HG03558 (cell line): ENCODE results near the gene LACRT.
"Not testable (repeated sequence)": the region's sequence is repeated elsewhere in the genome, so short reads cannot be mapped to it uniquely, and the experiment has no call there.

Experiments
- ATAC-seq: cut with Tn5 transposase; IDR thresholded peaks from one replicate; pipeline ENCODE4 v1.9.1; 2021; ENCODE audit warnings: moderate number of reproducible peaks; ENCODE audit not compliant: unreplicated experiment; ENCODE audit errors: extremely low read depth

LACRT gene

GRCh38 chr12:54641089-54641488 is 6.4 kb upstream of the LACRT start:
- no peak for ATAC-seq

GRCh38 chr12:54639112-54639511 is 4.4 kb upstream of the LACRT start:
- not testable (repeated sequence) for ATAC-seq

GRCh38 chr12:54631988-54632728 is 2.5 kb downstream of the LACRT start:
- no peak for ATAC-seq

GRCh38 chr12:54631551-54631950 is 3.1 kb downstream of the LACRT start:
- ATAC-seq: no peak

- ATAC-seq: no peak
Observed at GRCh38 chr12:54629925-54630324, 4.8 kb downstream of the LACRT start.

GRCh38 chr12:54628186-54628846 is 6.4 kb downstream of the LACRT start:
- ATAC-seq: no peak

- ATAC-seq: no peak
Observed at GRCh38 chr12:54627304-54627703, 7.4 kb downstream of the LACRT start.

- no peak for ATAC-seq
Observed at GRCh38 chr12:54625598-54625997, 9.1 kb downstream of the LACRT start.

GRCh38 chr12:54624315-54625279 is 10.1 kb downstream of the LACRT start:
- no peak for ATAC-seq

GRCh38 chr12:54622463-54623183 is 12.1 kb downstream of the LACRT start:
- ATAC-seq: no peak

- ATAC-seq: no peak
Observed at GRCh38 chr12:54616933-54617680, 17.6 kb downstream of the LACRT start.

- no peak for ATAC-seq
Observed at GRCh38 chr12:54612225-54612750, 22.4 kb downstream of the LACRT start.

- ATAC-seq: no peak
Observed at GRCh38 chr12:54611715-54612149, 23.0 kb downstream of the LACRT start.

- no peak for ATAC-seq
Observed at GRCh38 chr12:54608769-54609168, 25.9 kb downstream of the LACRT start.

GRCh38 chr12:54608156-54608555 is 26.5 kb downstream of the LACRT start:
- ATAC-seq: no peak

- no peak for ATAC-seq
Observed at GRCh38 chr12:54606556-54606955, 28.1 kb downstream of the LACRT start.

- no peak for ATAC-seq
Observed at GRCh38 chr12:54605138-54605970, 29.3 kb downstream of the LACRT start.

- no peak for ATAC-seq
Observed at GRCh38 chr12:54604436-54604835, 30.3 kb downstream of the LACRT start.
